ENCODE measurements around the gene GPD1L.

Gene GPD1L

GRCh38 chr3:32129832-32130231, 23.4 kb downstream of the GPD1L start:
- Histone ChIP-seq H3K27ac (no peak overlapping the region), H3K4me3 (no peak overlapping the region)

DNA sequence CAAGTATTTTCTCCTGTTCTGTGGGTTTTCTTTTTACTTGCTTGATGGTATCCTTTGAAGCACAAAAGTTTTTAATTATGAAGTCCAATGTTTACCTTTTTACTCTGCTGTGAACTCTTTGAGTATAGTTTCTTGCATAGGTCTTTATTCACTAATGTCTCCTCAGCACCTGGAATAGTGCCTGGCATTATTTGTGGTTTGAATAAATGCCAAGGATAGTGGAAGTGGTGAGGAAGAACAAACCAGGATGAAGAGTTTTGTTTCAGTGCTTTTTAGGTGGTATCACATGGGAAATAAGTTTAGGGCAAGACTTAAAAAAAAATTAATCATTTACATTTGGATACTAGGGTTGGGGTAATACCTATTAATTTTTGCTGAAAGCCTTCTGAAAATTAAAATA, 25.7 kb downstream of the GPD1L start:
- no peak overlapping the region for H3K4me3 ChIP-seq

DNA sequence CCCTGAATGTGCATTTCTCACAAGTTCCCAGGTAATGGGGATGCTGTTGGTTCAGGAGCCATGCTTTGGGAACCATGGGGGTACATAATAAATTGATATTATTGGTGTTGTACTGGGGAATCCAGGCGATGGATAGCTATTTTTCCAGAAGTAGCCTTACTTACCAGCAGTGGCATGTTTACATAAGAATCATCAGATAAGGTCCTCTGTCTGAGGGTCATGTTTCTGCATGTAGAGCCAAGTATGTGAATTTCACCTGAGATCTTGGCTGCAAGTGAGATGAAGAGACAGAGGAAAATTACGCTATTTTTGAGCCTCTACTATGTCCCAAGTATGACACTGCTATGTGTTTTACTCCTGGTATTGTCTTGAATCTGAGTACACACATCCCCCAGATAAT, 26.3 kb downstream of the GPD1L start:
- no peak overlapping the region for H3K27ac ChIP-seq
- no peak overlapping the region for H3K4me3 ChIP-seq

More for the DNA sequence above, 25.7 kb downstream of the GPD1L start:
- no peak overlapping the region for H3K27ac ChIP-seq

GRCh38 chr3:32136703-32137102, 30.3 kb downstream of the GPD1L start:
- Histone ChIP-seq H3K27ac (no peak overlapping the region), H3K4me3 (no peak overlapping the region)

GRCh38 chr3:32137870-32138269, 31.4 kb downstream of the GPD1L start:
- no peak overlapping the region for H3K27ac ChIP-seq
- no peak overlapping the region for H3K4me3 ChIP-seq

DNA sequence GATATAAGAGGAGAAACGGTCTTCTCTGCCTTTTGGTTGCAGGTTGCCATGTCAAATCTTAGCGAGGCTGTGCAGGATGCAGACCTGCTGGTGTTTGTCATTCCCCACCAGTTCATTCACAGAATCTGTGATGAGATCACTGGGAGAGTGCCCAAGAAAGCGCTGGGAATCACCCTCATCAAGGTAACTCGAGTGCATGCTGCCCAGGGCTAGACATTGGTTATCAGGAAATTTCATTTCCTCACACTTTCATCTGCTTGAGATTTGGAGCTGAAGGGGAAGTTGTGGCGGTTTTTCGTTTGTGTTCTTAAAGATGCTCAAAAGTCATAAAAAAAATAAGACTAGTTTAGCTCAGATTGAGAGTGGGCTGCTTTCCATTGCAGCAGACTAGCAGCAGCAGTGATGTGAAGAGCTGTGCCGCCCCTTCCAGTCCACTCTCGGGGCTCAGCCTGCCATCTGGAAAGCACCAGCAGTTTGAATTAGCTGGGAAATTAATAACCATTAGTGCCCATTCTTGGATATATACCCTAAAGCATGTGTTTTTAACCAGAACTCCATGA, 32.2 kb downstream of the GPD1L start:
- H3K27ac ChIP-seq: no peak overlapping the region
- no peak overlapping the region for H3K4me3 ChIP-seq

DNA sequence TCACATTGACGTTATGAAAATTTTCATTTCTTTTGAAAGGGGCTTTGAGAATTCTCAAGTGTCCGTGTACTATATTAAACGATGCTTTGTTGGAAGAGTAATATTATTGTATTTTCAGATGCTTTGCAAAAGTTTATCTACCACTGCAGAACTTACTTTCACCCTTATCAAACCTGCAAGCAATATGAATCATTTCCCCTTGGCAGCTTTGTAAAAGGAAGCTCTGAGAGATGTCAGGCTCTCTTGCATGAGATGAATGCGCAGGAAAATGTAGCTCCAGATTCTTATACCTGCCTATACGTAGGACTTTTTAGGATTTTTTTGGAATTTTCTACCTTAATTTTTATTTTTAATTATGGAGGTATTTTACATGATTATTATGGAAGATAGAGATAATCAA, 34.5 kb downstream of the GPD1L start:
- no peak overlapping the region for H3K4me3 ChIP-seq
- no peak overlapping the region for H3K27ac ChIP-seq

- H3K27ac ChIP-seq: no peak overlapping the region
- H3K4me3 ChIP-seq: no peak overlapping the region
Observed at GRCh38 chr3:32143849-32144757, 37.7 kb downstream of the GPD1L start.

DNA sequence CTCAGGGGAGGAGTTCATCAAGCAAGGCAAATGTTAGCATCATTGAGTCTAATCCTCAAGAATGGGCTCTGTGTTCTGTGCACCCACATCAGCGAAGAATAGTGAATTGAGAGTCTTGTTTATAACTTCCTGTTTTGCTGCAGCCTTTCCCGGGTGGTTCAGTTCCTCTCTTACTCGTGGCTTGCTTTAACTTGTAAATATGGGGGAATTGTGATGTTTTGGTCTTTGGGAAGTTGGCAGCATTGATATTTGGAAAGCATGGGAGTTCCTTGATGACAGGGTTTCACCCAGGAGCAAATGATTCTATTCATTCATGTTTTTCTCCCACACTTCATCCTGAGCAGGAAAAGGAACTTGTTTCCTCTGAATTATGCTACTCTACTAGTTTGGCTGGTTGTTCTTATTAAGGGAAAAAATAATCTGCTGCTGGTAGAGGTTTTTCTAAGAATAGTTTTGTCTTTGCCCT, 40.4 kb downstream of the GPD1L start:
- H3K27ac ChIP-seq: no peak overlapping the region

DNA sequence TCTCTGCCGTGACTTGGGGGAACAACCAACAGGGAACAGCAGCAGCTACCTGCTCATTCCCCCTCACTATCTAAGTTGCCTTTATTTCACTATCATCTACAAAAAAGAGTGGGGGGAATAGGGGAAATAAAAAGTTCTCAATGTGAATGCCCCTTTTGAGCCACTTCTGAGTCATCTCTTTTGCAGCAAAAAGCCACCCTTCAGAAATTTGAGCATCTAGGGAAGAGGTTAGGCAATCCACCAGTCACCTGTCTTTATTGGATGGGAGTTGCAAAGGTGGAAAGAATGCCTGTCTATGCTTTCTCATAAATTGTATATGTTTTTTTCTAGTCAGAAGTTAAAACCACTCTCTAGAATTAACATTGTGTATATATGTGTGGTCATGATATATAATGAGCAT, 41.1 kb downstream of the GPD1L start:
- H3K4me3 ChIP-seq: no peak overlapping the region
- no peak overlapping the region for H3K27ac ChIP-seq

More for the DNA sequence above, 40.4 kb downstream of the GPD1L start:
- H3K4me3 ChIP-seq: no peak overlapping the region

GRCh38 chr3:32147933-32148332, 41.5 kb downstream of the GPD1L start:
- Histone ChIP-seq H3K27ac (no peak overlapping the region), H3K4me3 (no peak overlapping the region)

- no peak overlapping the region for H3K27ac ChIP-seq
- no peak overlapping the region for H3K4me3 ChIP-seq
Observed at GRCh38 chr3:32148351-32148750, 41.9 kb downstream of the GPD1L start.

DNA sequence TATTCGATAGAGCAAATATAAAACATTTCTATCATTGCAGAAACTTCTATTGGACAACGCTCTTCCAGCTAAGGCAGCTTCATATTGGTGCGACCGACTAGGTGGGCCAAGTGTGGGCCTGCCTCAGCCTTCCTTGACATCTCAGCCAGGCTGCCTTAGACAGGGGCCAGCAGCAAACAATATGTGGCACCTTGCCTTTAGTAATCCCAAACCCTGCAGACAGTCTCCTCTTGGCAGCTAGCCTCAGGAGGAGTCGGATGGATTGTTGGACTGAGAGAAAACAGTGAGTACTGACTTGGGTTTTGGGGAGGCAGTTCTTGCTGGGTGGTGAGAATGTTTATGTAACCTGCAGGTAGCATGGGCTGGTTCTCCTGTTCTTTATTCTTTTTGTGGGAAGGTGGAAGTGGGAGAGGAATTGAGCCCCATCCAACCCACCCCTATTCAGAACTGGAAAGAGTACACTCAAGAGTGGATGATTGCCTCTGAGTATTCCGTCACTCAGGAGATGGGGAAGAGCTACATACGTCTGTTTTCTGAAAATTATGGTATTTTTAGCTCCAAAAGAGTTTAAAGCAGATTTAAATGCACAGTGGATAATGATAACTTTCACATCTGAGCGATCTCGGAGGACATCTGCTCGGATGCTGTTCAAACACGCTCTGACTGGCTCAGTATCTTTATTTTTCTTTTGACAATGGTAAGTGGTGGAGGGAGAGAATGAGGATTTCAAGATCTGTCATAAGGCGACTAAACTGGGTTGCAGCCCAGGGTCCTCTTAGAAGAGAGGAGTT, 47.2 kb downstream of the GPD1L start:
- Histone ChIP-seq H3K4me3 (no peak overlapping the region), H3K27ac (no peak overlapping the region)

DNA sequence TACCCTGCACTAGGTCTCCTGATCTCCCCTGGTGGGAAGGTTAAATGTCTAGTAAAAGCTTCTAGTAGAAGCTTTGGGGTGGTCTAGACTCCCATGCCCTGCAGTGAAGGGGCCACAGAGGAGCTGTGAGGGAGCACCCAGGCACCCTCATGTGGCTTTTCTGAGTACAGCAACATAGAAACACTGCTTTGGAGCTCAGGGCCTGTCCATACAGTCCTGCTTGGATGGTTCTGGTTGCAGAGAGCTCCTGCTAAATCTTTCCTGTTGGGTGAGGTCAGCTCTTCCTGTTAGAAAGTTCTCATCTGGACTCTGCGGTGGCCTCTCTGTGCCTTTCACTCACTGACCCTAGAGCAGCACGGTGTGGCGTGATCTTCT, 47.8 kb downstream of the GPD1L start:
- H3K27ac ChIP-seq: no peak overlapping the region
- H3K4me3 ChIP-seq: no peak overlapping the region

DNA sequence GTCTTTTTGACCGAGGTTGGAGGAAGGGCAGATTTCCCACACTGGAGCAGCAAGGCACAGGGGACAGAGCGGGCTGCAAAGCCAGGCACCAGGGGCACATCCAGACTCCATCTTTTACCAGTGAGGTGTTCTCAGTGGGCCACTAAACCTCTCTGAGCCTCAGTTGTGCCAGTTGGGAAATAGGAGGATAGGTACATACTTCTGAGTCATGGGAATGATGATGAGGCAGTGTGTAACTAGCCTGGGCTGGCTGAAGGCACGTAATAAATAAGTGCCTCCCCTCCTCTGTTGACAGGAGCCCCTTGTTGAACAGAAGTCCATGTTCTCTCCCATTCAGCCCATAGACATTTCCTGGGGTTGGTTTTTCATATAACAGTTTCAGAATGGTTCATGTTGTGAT, 48.7 kb downstream of the GPD1L start:
- Histone ChIP-seq H3K4me3 (no peak overlapping the region), H3K27ac (no peak overlapping the region)

- Histone ChIP-seq H3K4me3 (no peak overlapping the region), H3K27ac (no peak overlapping the region)
Observed at GRCh38 chr3:32157600-32158264, 51.3 kb downstream of the GPD1L start.

DNA sequence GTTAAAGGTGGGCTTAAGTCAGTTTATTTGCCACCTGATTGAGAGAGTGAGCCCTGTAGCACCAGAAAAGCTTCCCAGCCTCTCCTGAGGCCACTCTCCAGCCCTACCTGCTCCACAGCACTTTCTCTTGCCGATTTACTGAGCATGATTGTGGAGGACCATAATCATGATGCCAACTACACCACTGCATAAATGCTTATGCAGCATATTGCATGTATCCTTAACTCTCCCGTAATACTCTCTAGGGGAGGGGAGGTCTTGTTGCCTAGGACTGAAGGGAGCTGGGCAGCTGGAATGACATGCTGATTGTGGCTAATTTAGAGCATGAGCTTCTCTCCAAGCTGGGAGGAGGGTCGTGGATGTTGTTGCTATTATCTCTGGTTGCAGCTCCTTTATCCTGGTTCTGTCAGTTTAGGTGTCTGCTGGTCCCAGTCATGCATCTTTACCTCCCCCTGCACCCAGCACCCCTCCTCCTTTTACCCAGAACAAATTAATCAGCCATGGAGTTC, 54.3 kb downstream of the GPD1L start:
- Histone ChIP-seq H3K27ac (no peak overlapping the region), H3K4me3 (no peak overlapping the region)

DNA sequence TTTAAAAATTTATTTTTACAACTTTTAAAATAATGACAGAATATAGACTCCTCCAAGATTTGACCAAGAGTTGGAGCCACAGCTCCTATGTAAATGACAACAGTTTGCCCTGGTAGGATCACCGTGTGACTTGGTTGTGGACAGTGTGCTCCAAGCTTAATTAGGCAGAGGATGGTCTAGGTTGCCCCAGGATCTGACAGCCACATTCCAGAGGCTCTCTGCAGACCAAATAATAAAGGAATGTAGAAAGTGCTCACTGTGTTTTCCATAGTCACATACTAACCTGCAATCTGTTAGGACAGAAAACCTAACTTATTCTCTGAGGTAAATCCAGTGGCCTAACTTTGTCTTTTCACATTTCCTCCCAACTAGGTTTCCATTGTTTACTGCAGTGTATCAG, 59.0 kb downstream of the GPD1L start:
- no peak overlapping the region for H3K27ac ChIP-seq
- no peak overlapping the region for H3K4me3 ChIP-seq

DNA sequence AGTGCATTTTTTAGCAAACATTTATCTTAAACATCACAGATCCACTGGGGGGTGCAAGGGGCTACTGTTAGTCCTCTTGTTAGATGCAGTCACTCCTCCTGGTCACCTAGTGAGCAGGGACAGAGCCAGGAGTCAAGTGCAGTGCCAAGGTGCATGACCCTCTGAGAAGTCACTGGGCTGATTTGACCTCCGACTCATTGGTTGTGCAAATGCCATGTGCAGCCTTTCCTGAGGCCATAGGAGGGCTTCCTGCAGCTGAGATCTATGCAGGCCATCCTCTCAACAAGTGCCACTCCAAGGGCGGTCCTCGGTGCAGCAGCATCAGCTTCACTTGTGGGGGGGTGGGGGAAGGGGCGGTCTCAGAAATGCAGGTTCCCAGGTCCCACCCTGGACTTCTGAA, 60.2 kb downstream of the GPD1L start:
- Histone ChIP-seq H3K27ac (no peak overlapping the region), H3K4me3 (no peak overlapping the region)

DNA sequence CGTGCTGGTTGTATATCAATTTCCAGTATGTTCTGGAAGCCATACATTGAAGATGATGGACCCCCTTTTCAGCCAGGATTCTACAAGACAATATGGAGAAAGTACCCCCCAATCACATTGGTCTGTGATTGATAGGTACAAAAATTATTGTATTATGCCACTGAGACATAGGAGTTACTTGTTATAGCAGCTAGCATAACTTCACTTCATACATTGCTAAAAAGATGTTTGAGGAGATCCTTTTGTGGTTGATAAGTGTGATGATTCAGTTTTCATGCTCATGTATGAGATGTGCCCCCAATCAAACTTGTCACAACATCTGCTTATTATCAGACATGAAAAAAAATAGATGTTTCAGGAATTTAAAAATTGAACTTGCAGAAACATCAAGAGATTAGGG, 66.0 kb downstream of the GPD1L start:
- no peak overlapping the region for H3K4me3 ChIP-seq
- H3K27ac ChIP-seq: no peak overlapping the region
